KMS-11 (cell line): ENCODE data around the gene RAB21.

Experiments used
- H2AFZ ChIP-seq: fragments of 200-600 bp; sonication (generic); 2 replicates; pipeline ENCODE4 v1.6.1; 2016; ENCODE audit warnings: antibody characterized with exemption, mixed run types, low read depth
- H3K27ac ChIP-seq: fragments of 200-600 bp; sonication (generic); 2 replicates; pipeline ENCODE4 v1.6.1; 2016; ENCODE audit warnings: mild to moderate bottlenecking, mixed run types
- H3K27me3 ChIP-seq: fragments of 200-600 bp; sonication (generic); 2 replicates; pipeline ENCODE4 v1.6.1; 2017; ENCODE audit warnings: mild to moderate bottlenecking, low read depth, mixed run types, moderate library complexity; ENCODE audit not compliant: insufficient read depth
- H3K36me3 ChIP-seq: fragments of 200-600 bp; sonication (generic); 2 replicates; pipeline ENCODE4 v1.6.1; 2017; ENCODE audit warnings: mild to moderate bottlenecking, mixed run types; ENCODE audit not compliant: insufficient read depth
- H3K4me1 ChIP-seq: fragments of 200-600 bp; sonication (generic); 2 replicates; pipeline ENCODE4 v1.6.1; 2016; ENCODE audit warnings: mild to moderate bottlenecking, low read depth, mixed run types; ENCODE audit not compliant: poor library complexity, severe bottlenecking
- H3K4me2 ChIP-seq: fragments of 200-600 bp; sonication (generic); 2 replicates; pipeline ENCODE4 v1.7.0; 2016; ENCODE audit warnings: mild to moderate bottlenecking, mixed run types
- H3K4me3 ChIP-seq: fragments of 200-600 bp; sonication (generic); IDR thresholded peaks from 2 replicates; pipeline ENCODE4 v1.6.1; 2017; ENCODE audit warnings: low read depth, low read length, mixed read lengths; ENCODE audit not compliant: insufficient read depth
- H3K79me2 ChIP-seq: fragments of 200-600 bp; sonication (generic); 2 replicates; pipeline ENCODE4 v1.6.1; 2016; ENCODE audit warnings: low read depth, mixed run types; ENCODE audit not compliant: insufficient read depth
- H3K9ac ChIP-seq: fragments of 200-600 bp; sonication (generic); 2 replicates; pipeline ENCODE4 v1.6.1; 2016; ENCODE audit warnings: mild to moderate bottlenecking, mixed run types
- H4K20me1 ChIP-seq: fragments of 200-600 bp; sonication (generic); 2 replicates; pipeline ENCODE4 v1.6.1; 2016; ENCODE audit warnings: mild to moderate bottlenecking, mixed run types; ENCODE audit not compliant: insufficient read depth
- TF ChIP-seq, protein P1 (sequence below): fragments of 200-600 bp; sonication (generic); conservative IDR thresholded peaks from 2 replicates; pipeline ENCODE4 v1.6.1; 2017; ENCODE audit warnings: low read depth, mild to moderate bottlenecking, antibody characterized with exemption, low read length, moderate library complexity, mixed read lengths

Gene RAB21

DNA sequence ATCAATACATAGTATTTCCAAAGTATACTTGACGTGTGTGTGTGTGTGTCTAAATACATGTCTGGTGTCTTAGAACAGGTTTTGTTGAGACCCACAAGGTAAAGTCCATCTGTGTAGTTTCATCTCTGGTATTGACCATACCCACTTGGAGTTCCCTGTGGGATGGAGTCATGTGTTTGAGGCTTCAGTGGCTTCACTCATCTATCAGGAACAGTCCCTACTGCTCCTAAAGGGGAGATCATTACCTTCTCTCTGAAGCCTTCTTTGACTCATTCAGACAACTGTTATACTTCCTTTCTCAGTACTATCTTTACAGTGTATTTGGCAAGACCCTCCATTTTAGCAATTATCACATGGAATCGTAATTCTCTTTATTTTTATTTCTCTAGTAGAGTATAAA lies 14.2 kb downstream of the RAB21 start:
- no peak overlapping the region for H3K4me2 ChIP-seq
- no peak overlapping the region for H2AFZ ChIP-seq
- H3K36me3 ChIP-seq, result peaks cover 6% of the 10 kb centered on the region; the same call in 1 of the 2 replicates
- H3K4me3 ChIP-seq, result no peak overlapping the region
- no peak overlapping the region for H3K27ac ChIP-seq
- H3K79me2 ChIP-seq, result peaks cover 93% of the 10 kb centered on the region
- H3K9ac ChIP-seq, result no peak overlapping the region
- TF ChIP-seq, protein P1, sequence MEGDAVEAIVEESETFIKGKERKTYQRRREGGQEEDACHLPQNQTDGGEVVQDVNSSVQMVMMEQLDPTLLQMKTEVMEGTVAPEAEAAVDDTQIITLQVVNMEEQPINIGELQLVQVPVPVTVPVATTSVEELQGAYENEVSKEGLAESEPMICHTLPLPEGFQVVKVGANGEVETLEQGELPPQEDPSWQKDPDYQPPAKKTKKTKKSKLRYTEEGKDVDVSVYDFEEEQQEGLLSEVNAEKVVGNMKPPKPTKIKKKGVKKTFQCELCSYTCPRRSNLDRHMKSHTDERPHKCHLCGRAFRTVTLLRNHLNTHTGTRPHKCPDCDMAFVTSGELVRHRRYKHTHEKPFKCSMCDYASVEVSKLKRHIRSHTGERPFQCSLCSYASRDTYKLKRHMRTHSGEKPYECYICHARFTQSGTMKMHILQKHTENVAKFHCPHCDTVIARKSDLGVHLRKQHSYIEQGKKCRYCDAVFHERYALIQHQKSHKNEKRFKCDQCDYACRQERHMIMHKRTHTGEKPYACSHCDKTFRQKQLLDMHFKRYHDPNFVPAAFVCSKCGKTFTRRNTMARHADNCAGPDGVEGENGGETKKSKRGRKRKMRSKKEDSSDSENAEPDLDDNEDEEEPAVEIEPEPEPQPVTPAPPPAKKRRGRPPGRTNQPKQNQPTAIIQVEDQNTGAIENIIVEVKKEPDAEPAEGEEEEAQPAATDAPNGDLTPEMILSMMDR, result no peak
- peaks cover 6% of the 10 kb centered on the region for H3K4me1 ChIP-seq
- H4K20me1 ChIP-seq, result peaks cover 28% of the 10 kb centered on the region
- H3K27me3 ChIP-seq, result no peaks in the 10 kb centered on the region

DNA sequence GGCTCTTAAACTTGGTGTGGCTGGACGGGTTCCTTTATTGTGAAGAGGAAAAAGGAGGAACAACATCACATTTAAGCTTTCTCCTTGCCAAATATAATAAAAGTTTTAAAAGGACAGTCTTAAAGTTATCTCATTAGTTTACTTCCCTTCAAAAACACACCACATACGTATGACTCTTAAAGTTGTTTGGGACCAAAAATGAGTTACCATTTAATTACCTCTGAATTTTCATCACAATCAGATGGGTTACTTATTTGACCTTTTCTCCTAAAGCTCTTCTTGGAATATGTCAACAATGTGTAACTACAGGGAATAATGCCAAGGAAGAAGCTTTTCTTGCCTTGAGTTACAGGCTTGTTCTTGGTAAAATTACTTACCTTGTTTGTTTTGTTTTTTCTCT lies 16.4 kb downstream of the RAB21 start:
- H3K4me3 ChIP-seq, result no peak overlapping the region
- no peak overlapping the region for H2AFZ ChIP-seq
- peaks cover 13% of the 10 kb centered on the region for H4K20me1 ChIP-seq
- H3K4me2 ChIP-seq, result no peak overlapping the region
- H3K79me2 ChIP-seq, result peaks cover 72% of the 10 kb centered on the region
- TF ChIP-seq, protein P1, result no peak
- no peak overlapping the region for H3K9ac ChIP-seq
- no peak overlapping the region for H3K27ac ChIP-seq
- H3K27me3 ChIP-seq, result no peaks in the 10 kb centered on the region
- peaks cover 6% of the 10 kb centered on the region; the same call in 1 of the 2 replicates for H3K36me3 ChIP-seq
- peaks cover 6% of the 10 kb centered on the region for H3K4me1 ChIP-seq

DNA sequence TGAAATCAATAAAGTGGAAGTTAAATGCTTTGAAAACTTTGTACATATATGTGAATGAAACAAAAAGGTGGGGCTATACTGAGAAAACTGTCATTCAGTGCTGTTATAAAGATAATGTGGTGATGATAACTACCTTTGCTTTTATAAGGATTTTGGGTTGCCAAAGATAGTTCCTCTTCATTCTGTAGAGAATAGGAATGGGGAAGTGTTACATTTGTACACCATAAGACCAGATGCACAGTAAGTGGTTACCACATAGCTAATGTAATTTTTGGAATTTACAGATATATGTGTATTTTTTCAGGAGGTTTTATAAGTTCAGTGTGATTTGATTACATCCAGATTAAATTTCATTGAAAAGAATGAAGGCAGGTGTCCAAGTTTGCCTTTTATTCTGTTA lies 18.1 kb downstream of the RAB21 start:
- H3K79me2 ChIP-seq, result peaks cover 55% of the 10 kb centered on the region
- TF ChIP-seq, protein P1, result no peak
- H3K9ac ChIP-seq, result no peak overlapping the region
- H3K27ac ChIP-seq, result no peak overlapping the region
- no peak overlapping the region for H2AFZ ChIP-seq
- peaks cover 5% of the 10 kb centered on the region; the same call in 1 of the 2 replicates for H4K20me1 ChIP-seq
- H3K27me3 ChIP-seq, result no peaks in the 10 kb centered on the region
- H3K4me2 ChIP-seq, result no peak overlapping the region
- H3K36me3 ChIP-seq, result peaks cover 6% of the 10 kb centered on the region; the same call in 1 of the 2 replicates
- H3K4me1 ChIP-seq, result peaks cover 6% of the 10 kb centered on the region
- no peak overlapping the region for H3K4me3 ChIP-seq

DNA sequence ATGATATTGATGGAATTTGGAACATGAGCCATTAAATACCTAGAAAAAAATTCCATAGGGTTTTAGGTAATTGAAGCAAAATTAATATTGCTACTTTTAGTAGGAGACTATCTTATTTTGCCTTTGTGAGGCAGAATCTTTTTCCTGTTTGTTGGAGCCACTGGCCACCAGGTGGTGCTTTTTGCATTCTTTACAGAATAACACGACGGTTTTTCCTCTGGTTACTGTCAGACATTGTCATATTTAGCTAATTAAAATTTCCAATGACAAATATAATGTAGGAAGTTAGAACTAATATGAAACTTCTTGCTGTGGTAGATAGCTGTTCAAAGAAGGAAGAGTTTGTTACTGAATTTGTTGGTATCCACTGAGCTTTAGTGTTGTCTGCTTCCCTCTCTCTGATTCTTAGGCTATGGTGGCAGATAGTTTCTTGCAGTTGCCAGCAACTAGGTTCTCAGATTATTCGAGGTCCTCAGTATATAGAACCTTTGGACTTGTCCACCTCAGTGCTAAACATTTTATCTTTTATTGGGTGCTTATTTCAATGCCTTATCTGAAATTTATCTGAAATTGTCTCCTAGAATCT lies 25.7 kb downstream of the RAB21 start:
- H3K4me1 ChIP-seq, result peaks cover 7% of the 10 kb centered on the region
- H2AFZ ChIP-seq, result no peak overlapping the region
- no peaks in the 10 kb centered on the region for H4K20me1 ChIP-seq
- TF ChIP-seq, protein P1, result peak; percentile 92
- H3K9ac ChIP-seq, result no peak overlapping the region
- no peak overlapping the region for H3K4me2 ChIP-seq
- no peak overlapping the region for H3K4me3 ChIP-seq
- H3K27ac ChIP-seq, result no peak overlapping the region
- no peaks in the 10 kb centered on the region for H3K79me2 ChIP-seq
- H3K36me3 ChIP-seq, result no peaks in the 10 kb centered on the region; the same call in 1 of the 2 replicates
- H3K27me3 ChIP-seq, result no peaks in the 10 kb centered on the region
